ENCODE measurements around the gene OTOA.
A peak's percentile ranks its signal among the peaks of the same experiment; 100 is the strongest.
"Not testable (repeated sequence)": the region's sequence is repeated elsewhere in the genome, so short reads cannot be mapped to it uniquely, and the experiment has no call there.

The OTOA gene

DNA sequence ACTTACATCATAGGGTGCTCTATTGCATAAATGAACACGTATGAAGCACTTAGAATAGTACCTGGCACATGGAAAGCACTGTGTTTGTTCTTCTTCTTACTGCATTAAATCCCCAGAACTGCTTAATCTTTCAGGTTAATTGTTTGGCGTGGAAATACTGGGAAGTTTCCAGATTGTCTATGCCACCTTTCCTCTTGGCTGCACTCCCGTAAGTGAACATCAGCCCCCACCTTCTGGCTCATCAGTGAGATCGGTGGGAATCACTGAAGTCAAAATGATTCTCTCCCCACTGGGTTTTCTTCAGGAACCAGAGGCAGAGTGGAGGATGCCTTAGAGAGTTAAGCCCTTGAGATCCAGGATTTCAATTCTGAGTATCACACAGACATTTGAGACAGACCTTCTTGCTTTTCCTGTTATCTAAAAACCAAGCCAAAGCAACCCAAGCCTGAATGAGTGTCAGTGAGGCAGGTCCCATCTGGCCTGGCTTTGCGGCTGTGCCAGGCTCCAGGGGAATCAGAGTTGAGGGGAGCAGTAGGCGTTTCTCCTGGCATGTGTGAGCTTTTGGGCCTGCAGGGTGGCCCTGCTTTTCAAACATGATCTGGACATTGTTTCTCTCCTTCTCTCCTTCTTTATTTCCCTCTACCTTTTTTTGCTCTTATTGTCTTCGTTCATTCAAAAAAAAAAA lies 59.1 kb downstream of the OTOA start:
- no peak for DNase-seq (ENCODE audit: low spot score)

DNA sequence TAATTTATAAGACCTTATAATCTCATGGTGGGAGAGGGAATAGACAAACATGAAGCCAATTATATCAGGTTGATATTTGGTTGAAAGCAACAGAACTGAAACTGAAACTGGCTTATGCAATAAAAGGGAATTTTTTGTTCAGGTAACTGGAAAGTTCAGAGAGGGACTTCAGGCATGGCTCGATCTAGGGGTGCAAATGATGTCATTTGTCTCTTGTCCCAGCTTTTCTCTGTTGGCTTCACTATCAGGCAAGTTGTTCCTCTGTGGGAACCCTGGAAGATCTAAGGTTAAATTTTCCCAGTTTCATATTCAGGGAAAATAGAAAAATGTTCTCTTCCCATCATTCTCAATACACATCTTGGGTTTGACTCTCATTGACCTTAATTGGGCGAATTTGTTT lies 59.8 kb downstream of the OTOA start:
- no peak for DNase-seq (ENCODE audit: low spot score)

DNA sequence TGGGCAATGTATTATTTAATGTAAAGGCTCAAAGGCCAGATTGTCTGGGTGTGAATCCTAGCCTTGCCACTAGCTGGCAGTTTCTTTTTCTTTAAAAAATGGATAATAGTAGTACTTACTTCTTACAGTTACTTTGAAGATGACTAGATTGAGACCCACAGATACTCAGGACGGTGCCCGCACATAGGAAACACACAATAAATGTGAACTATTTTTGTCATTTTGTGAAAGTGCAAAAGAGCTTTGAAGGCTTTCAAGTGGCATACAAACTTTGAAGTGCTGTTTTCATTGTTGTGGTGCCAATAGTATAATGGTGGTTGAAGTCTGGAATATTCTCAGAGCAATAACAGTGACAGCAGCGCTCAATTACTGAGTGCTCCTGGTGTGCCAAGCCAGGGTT lies 63.6 kb downstream of the OTOA start:
- no peak for DNase-seq (ENCODE audit: low spot score)

DNA sequence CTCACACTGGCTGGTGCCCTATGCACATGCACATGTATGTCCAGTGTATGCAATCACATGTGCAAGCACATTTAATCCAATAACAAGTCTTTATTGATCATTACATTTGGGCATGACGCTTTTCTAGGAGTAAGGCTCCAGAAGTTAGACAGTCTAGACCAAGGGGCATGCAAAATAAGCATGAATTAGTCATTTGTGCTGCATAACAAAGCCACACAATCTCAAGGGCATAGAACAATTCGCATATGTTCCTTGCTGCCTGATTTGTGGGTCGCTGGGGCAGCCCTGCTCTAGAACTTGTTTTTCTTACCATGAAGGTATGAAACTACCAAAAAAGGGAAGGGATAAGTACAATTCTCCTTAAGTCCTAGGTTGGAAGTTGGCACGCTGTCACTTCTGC lies 67.5 kb downstream of the OTOA start:
- DNase-seq (ENCODE audit: low spot score) = not testable (repeated sequence)

DNA sequence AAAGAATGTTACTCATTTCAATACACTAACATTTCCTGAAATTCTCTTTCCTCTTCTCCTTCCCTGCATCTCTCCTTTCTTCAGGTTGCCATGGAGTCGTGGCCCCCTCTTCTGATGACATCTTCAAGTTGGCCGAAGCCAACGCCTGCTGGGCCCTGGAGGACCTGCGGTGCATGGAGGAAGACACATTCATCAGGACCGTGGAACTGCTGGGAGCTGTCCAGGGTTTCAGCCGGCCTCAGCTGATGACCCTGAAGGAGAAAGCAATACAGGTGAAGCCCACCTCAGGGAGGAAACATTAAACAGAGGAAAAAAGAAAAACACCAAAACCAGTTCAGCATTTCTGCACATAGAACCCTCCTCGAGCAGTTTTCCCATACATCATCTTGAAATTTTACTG lies 76.9 kb downstream of the OTOA start:
- DNase-seq (ENCODE audit: low spot score) = not testable (repeated sequence)

DNA sequence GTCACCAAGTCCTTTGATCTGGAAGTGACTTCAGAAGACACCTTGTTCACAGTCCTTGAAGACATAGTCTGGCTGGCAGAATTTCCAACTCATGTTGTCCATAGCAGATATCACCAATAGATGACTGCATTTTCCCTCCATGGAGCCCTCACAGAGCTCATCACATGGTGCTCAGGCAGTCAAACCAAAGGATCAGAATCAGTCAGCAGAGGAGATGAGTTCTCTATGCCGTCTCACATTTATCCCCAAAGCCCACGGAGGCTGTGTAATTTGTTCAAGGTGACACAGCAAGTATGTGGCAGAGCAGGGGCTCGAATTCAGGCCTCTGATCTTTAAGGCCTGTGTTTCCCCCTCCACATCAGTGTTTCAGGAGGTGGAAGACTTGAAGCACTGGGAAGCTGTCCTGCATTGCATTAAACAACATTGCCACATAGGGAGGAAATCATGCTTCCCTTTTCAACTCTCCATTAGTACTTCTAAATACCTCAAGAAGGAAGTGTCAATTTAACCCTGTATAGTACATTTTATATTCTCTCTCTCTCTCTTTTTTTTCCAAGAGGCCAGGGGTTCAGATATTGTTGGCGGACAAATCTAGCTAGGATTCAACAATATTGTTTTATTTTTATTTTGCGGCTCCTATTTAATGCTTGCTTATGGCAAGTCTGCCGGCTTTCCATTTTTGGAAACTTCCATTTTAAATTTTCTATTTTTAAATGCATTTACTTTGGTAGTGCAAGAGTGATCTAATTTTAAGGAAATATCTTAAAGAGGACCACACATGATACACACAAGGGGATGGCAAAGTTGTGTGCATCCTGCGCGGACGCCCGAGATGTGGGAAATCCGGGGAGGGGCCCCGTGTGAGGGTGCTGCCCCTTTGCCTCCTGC lies 92.7 kb downstream of the OTOA start:
- DNase-seq (ENCODE audit: low spot score) = not testable (repeated sequence)

DNA sequence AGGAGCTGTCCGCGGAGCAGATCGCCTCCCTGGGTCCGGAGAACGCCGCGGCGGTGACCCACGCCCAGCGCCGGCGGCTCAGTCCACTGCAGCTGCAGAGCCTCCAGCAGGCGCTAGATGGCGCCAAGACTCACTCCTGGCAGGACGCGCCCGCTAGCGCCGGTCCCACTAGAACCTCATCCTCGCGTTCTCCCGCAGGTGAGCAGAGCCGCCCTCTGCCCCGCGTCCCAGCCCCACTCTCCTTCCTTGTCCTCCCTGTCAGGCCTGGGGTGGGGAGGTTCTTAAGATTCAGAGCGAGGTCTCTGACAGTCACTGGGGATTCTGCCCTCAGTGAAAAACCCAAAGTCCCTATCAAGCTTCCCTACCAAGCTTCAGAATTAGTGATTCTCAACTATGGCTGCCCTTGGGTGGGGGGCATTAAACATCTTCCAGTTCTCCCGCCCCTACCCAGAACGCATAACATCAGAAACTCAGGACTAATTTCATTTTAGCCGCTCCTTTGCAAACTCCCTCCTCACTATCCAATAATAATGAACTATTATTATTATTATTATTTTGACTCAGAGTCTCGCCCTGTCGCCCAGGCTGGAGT lies 93.4 kb downstream of the OTOA start:
- DNase-seq (ENCODE audit: low spot score) = not testable (repeated sequence)

DNA sequence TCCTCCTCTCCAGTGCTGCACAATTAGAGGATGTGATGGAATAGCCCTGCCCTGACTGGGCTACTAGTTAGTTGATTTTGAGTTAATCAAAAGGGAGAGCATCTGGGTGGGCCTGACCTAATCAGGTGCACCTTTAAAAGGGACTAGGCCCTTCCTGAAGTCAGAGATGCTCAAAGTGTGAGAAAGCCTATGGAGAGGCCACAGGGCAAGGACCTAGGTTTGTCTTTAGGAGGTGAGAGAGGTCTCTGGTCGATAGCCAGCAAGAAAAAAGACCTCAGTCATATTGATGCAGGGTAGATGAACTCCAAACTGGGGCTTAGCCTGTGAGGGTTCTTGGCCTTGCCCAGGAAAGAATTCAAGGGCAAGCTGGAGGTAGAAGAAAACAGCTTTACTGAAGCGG lies 104.5 kb downstream of the OTOA start:
- not testable (repeated sequence) for DNase-seq (ENCODE audit: low spot score)

DNA sequence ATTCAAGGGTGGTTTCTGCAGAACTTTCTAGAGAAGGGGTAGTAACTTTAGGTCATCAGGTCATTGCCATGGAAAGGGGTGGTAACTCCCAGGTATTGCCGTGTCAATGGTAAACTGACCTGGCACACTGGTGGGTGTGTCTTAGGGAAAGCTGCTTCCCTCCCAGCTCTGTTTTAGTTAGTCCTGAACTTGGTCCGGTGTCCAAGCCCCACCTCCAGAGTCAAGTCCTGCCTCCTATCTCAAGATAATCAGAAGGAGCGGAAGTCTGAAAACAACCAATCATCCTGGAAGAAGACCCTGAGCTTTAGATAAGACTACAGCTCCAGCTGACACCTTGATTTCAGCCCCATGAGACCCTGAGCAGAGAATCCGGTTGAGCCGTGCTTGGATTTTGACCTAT lies 105.0 kb downstream of the OTOA start:
- not testable (repeated sequence) for DNase-seq (ENCODE audit: low spot score)

DNA sequence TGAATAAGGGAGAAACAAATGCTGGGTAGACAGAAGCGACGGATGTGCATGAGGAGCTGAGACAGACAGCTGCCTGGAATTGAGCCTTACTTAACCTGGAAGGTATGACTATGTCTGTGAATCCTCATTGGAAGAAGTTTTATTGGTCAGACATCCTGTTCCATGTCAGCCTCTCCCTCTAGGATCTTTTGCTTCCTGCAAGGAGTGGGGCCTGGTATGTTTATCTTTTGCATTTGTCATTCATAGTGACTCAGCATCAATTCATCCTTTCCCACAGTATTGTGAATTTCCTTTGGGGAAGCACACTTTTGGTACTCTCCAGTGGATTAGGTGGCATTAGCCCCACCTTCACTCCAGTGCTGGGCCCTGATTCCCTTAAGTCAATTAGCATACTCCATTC lies 105.5 kb downstream of the OTOA start:
- not testable (repeated sequence) for DNase-seq (ENCODE audit: low spot score)

DNA sequence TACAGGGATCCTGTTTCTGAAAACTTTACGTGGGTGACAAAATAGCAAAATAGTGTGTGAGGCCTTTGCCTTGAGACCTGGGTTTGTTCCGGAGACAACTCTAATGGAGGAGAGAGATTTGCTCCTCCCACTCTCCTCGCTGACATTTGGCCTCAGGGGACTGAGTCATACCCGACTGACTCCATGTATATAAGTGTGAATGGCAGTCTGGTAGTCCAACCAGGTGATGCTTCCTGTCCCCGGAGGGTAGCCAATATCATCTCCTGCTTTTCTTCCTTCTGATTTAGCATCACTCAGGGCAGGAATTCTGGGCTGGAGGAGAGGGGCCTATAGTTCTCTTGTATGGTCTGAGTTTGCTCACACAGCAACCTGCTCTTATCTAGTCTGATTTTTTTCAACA lies 106.8 kb downstream of the OTOA start:
- DNase-seq (ENCODE audit: low spot score) = not testable (repeated sequence)

DNA sequence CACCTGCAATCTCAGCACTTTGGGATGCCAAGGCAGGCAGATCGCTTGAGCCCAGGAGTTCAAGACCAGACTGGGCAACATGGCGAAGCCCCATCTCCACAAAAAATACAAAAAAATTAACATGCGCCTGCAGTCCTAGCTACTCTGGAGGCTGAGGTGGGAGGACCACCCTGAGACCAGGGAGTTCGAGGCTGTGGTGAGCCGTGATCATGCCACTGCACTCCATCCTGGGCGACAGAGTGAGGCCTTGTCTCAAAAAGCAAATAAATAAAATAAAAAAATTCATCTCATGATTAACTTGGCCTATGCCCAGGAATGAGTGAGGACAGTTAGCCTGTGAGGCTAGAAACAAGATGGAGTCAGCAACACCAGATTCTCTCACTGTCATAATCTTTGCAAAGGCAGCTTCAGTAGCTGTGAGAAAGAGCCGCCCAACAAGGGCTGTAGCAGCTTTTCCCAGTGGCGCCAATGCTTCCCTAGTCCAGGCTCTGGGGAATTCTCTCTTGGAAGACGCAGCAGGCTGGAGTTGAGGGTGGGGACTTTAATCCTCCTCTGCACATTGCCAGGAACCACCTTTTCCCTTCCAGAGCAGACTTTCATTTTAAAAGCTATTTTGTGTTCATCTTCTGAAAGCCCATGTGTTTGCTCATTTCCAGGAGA lies 108.9 kb downstream of the OTOA start:
- DNase-seq (ENCODE audit: low spot score) = not testable (repeated sequence)

DNA sequence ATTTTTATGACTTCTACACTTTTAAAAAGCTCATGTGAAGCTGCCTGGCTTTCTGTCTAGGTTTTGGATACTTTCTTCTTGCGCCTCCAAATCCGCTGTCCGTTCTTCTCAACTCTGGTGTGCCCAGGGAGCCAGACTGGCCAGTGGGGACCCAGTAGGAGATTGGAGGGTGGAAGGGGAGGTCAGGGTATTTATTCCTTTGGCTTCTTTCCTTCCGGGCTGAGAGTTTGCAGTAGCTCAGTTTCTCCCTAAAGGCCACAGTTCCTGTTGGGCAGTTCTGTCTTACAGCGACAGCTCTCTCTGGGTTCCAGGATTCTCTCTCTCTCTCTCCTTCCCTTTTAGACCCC lies 109.4 kb downstream of the OTOA start:
- not testable (repeated sequence) for DNase-seq (ENCODE audit: low spot score)

DNA sequence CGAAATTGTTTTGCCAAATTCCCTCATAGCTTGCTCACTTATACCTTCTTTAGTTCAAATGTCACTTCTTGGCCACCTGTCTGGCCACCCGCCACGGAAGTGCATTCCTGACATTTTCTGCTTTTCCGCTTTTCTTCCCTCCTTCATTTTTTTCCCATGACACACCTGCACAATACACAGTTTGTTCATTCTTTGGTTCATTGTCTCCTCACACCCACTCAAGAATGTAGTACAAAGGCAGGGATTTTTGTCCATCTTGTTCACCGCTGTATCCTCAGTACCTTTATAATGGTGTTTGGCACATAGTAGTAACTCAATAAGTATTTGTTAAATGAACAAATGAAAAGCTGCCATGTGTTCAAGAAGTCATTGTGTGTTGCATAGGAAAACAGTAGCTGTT lies 116.8 kb downstream of the OTOA start:
- not testable (repeated sequence) for DNase-seq (ENCODE audit: low spot score)

DNA sequence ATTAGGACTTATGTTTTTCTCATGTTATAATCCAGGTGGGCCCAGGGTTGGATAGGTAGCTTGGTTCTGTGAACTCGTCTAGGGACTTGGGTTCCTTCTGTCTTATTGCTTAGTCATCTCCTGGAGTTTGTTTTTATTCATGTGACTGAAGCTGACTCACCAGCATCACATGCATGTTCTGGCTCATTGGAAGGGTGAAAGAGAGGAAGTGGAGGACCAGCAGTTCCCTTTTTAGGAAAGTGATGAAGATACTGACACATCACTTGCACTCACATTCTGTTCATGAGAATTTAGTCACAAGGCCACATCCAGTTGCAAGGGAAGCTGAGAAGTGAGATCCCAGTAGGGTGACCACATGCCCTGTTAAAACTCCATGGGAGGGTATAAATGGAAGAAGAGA lies 126.7 kb downstream of the OTOA start:
- DNase-seq (ENCODE audit: low spot score) = not testable (repeated sequence)

DNA sequence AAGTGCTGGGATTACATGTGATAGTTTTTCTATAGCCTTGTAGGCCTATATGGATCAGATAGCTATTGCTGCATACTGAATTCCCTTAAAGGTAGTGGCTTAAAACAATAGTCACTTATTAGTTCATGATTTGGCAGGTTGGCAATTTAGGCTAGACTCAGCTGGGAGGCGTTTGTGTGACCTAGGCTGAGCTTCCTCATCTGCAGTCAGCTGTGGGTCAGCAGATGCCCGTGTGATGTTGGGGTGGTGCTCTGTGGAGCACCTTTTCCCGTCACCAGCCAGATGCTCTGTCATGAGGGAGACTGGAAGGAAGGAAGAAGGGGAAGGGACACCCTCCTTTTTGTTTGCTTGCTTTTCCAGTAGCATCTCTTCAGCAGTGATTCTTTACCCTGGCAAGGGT lies 129.5 kb downstream of the OTOA start:
- DNase-seq (ENCODE audit: low spot score) = not testable (repeated sequence)

DNA sequence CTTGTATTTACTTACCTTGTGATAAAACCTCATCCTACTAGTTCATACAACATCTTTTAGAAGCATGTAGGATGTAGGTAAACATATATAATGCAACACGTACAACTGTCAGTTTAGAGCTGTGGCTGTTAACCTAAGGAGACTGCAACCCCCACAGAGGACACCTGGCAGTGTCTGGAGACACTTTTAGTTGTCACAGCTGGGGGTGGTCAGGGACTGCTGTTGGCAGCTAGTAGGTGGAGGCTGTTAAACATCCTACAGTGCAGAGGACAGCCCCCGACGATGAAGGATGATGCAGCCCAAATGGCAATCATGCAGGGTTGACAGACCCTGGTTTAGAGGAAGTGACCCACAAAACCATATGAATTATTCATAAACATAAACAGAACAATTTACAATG lies 134.8 kb downstream of the OTOA start:
- DNase-seq (ENCODE audit: low spot score) = not testable (repeated sequence)

DNA sequence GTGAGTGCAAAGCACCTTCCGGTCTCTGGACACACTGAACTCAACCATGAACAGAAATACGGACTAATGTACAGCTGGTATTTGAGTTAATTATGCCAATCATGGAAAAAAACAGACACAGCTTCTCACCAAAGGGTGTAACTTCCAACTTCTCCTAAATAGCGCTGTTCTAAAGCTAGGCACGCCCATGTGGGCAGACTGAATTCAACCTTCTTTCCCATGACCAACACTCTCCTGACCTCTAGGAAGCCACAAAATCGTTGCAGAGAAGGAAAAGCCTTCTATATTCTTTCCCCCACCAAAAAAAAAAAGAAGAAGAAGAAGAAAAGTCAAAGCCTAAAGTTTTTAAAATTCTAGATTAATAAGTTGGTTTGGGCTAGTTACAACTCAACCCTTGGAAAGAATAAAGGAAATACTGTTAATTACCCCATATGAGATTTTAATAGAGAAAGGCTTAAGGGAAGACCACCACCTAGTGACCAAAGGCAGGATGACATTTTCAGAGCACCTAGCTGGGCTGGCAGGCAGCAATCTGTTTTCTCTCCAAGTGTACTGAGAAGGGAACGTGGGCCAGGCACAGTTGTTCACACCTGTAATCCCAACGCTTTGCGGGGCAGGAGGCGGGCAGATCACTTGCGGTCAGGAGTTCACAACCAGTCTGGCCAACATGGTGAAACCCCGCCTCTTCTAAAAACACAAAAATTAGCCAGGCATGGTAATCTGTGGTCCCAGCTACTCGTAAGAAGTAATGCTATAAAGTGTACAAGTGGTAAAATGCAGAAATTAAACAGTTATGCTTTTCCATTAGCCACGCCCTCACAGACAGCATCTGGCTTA lies 138.0 kb downstream of the OTOA start:
- DNase-seq (ENCODE audit: low spot score) = peak; percentile 35

DNA sequence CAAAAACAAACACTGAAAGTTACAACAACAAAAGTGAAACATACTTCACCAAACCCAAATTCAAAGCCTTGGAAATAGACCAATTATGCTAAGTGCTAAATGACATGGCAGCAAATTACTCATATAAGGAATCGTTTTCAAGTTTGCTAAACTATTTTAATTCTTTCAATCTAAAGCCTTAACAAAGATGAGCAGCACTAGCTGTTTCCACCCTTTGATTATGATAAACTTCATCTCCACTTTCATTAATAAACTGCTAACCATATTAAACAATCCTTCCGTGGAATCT lies 138.6 kb downstream of the OTOA start:
- DNase-seq (ENCODE audit: low spot score) = not testable (repeated sequence)
